SK-N-SH treated with all-trans-retinoic acid at 6 μM for 48 hours (cell line): ENCODE data around the gene FSTL1.

Experiments
- ATAC-seq: fragments of 200-7000 bp; cut with Tn5 transposase; 3 replicates; pipeline ENCODE4 v1.9.1; 2020; ENCODE audit warnings: mild to moderate bottlenecking, moderate library complexity
- ARNTL ChIP-seq: fragments of 450-650 bp; formaldehyde crosslinking; IDR thresholded peaks from 2 replicates; pipeline ENCODE4 v1.5.0; 2020; ENCODE audit warnings: low read depth, mild to moderate bottlenecking, moderate library complexity, borderline replicate concordance
- BACH2 ChIP-seq: fragments of 250-450 bp; sonication (Bioruptor Pico); IDR thresholded peaks from 2 replicates; pipeline ENCODE4 v1.9.0; 2021; ENCODE audit warnings: mild to moderate bottlenecking, borderline replicate concordance
- ESRRG ChIP-seq: fragments of 250-450 bp; sonication (Bioruptor Pico); IDR thresholded peaks from 2 replicates; pipeline ENCODE4 v1.6.1; 2021; ENCODE audit warnings: mild to moderate bottlenecking
- ISL1 ChIP-seq: fragments of 250-450 bp; sonication (Bioruptor Pico); IDR thresholded peaks from 2 replicates; pipeline ENCODE4 v2.1.2; 2022; ENCODE audit warnings: mild to moderate bottlenecking, moderate library complexity
- OSR1 ChIP-seq: fragments of 250-450 bp; sonication (Bioruptor Pico); IDR thresholded peaks from 2 replicates; pipeline ENCODE4 v1.8.0; 2022; ENCODE audit warnings: moderate library complexity, mild to moderate bottlenecking, inconsistent platforms
- PPARA ChIP-seq: fragments of 250-450 bp; sonication (Bioruptor Pico); IDR thresholded peaks from 2 replicates; pipeline ENCODE4 v1.5.0; 2020; ENCODE audit warnings: mild to moderate bottlenecking, borderline replicate concordance
- SNAI2 ChIP-seq: fragments of 250-450 bp; sonication (Bioruptor Pico); IDR thresholded peaks from 2 replicates; pipeline ENCODE4 v1.5.0; 2020; ENCODE audit warnings: mild to moderate bottlenecking, moderate library complexity
- TCF4 ChIP-seq: fragments of 250-450 bp; sonication (Bioruptor Pico); IDR thresholded peaks from 2 replicates; pipeline ENCODE4 v1.8.0; 2021; ENCODE audit warnings: mild to moderate bottlenecking, moderate library complexity, borderline replicate concordance
- TOX ChIP-seq: fragments of 250-450 bp; sonication (Bioruptor Pico); IDR thresholded peaks from 2 replicates; pipeline ENCODE4 v1.8.0; 2021; ENCODE audit warnings: mild to moderate bottlenecking, moderate library complexity, borderline replicate concordance
- ZC3H10 ChIP-seq: fragments of 250-450 bp; sonication (Bioruptor Pico); IDR thresholded peaks from 2 replicates; pipeline ENCODE4 v1.5.1; 2021; ENCODE audit warnings: mild to moderate bottlenecking, moderate library complexity
- ZFP3 ChIP-seq: fragments of 250-450 bp; sonication (Bioruptor Pico); IDR thresholded peaks from 2 replicates; pipeline ENCODE4 v1.5.0; 2020; ENCODE audit warnings: mild to moderate bottlenecking, moderate library complexity
- ZFP30 ChIP-seq: fragments of 450-650 bp; formaldehyde crosslinking; IDR thresholded peaks from 2 replicates; pipeline ENCODE4 v1.5.0; 2022; ENCODE audit warnings: mild to moderate bottlenecking, moderate library complexity
- ZNF565 ChIP-seq: fragments of 450-650 bp; formaldehyde crosslinking; conservative IDR thresholded peaks from 2 replicates; pipeline ENCODE4 v1.5.0; 2020; ENCODE audit warnings: low read depth, mild to moderate bottlenecking, moderate library complexity
- ZNF70 ChIP-seq: fragments of 450-650 bp; formaldehyde crosslinking; IDR thresholded peaks from 2 replicates; pipeline ENCODE4 v1.5.0; 2020; ENCODE audit warnings: mild to moderate bottlenecking, moderate library complexity
- TF ChIP-seq, protein P1 (sequence below): fragments of 250-450 bp; sonication (Bioruptor Pico); IDR thresholded peaks from 2 replicates; pipeline ENCODE4 v1.5.1; 2021; ENCODE audit warnings: mild to moderate bottlenecking, moderate library complexity
- TF ChIP-seq, protein P2 (sequence below): fragments of 250-450 bp; sonication (Bioruptor Pico); IDR thresholded peaks from 2 replicates; pipeline ENCODE4 v1.8.0; 2020; ENCODE audit warnings: mild to moderate bottlenecking, moderate library complexity, borderline replicate concordance
- TF ChIP-seq, protein P3 (sequence below): fragments of 250-450 bp; sonication (Bioruptor Pico); IDR thresholded peaks from 2 replicates; pipeline ENCODE4 v1.5.1; 2020; ENCODE audit warnings: low read depth, mild to moderate bottlenecking, moderate library complexity
- TF ChIP-seq, protein P4 (sequence below): fragments of 250-450 bp; sonication (Bioruptor Pico); IDR thresholded peaks from 2 replicates; pipeline ENCODE4 v1.8.0; 2021; ENCODE audit warnings: low read depth, mild to moderate bottlenecking, moderate library complexity, borderline replicate concordance
- TF ChIP-seq, protein P5 (sequence below): fragments of 250-450 bp; sonication (Bioruptor Pico); IDR thresholded peaks from 2 replicates; pipeline ENCODE4 v1.5.0; 2020; ENCODE audit warnings: mild to moderate bottlenecking, moderate library complexity

FSTL1 gene

DNA sequence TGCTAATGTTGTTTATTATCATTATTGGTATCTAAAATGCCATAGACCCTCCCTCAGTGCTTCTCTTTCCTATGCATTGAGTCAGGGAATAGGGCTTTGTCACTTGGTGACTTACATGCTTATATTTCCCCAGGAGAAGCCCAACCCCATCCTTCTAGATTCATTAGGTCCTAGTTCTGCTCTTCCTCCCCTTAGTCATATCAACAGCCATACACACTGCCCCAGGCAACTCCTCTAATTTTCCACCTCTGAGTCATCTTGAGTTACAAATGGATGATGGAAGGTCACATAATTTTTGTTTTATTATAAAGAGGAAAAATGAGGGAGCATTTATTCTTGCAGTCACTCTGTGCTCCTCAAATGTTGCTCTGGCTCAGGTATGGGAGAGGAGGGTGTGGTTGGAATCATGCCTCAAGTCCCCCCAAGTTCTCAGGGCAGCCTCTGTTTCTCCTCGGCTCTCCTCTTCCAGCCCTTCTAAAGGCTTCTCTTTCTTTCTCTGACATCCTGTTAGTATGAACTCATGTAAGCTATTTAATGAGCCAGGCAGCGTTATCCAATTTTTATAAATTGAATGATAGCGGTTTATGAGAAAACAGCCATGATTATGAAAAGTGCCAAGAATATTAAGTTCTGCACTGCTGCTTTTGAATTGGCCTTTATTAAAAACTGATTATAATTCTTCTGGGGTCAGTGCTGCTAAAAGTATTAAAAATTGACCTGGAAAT lies 45.6 kb upstream of the FSTL1 start (continued):
- TF ChIP-seq, protein P1, sequence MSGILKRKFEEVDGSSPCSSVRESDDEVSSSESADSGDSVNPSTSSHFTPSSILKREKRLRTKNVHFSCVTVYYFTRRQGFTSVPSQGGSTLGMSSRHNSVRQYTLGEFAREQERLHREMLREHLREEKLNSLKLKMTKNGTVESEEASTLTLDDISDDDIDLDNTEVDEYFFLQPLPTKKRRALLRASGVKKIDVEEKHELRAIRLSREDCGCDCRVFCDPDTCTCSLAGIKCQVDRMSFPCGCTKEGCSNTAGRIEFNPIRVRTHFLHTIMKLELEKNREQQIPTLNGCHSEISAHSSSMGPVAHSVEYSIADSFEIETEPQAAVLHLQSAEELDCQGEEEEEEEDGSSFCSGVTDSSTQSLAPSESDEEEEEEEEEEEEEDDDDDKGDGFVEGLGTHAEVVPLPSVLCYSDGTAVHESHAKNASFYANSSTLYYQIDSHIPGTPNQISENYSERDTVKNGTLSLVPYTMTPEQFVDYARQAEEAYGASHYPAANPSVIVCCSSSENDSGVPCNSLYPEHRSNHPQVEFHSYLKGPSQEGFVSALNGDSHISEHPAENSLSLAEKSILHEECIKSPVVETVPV (CRISPR knock-in tag): no peak
- TF ChIP-seq, all 23 proteins: peak for 0

DNA sequence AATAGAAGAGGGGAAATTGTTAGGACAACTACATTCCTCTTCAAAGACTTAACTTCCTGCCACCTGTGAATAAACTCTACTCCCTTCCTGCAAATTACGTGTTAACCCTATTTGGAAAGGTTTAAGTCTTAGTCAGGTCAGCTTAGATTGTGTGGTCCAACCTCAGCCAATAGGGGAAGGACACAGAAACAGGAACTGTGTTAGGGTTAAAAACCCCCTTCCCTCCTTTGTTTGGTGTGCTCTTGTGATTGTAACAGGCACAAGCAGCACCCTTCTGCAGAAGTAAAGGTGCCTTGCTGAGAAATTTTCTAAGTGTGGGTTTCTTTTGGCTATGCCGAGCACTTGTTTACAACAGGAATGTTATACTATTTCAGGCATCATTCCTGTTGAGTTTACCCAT lies 45.0 kb upstream of the FSTL1 start:
- ATAC-seq: no peak
- no peak for TF ChIP-seq ZC3H10 (CRISPR knock-in tag)
- TF ChIP-seq TCF4 (CRISPR knock-in tag): no peak
- no peak for TF ChIP-seq BACH2
- no peak for TF ChIP-seq OSR1 (CRISPR knock-in tag)
- TF ChIP-seq, protein P2, sequence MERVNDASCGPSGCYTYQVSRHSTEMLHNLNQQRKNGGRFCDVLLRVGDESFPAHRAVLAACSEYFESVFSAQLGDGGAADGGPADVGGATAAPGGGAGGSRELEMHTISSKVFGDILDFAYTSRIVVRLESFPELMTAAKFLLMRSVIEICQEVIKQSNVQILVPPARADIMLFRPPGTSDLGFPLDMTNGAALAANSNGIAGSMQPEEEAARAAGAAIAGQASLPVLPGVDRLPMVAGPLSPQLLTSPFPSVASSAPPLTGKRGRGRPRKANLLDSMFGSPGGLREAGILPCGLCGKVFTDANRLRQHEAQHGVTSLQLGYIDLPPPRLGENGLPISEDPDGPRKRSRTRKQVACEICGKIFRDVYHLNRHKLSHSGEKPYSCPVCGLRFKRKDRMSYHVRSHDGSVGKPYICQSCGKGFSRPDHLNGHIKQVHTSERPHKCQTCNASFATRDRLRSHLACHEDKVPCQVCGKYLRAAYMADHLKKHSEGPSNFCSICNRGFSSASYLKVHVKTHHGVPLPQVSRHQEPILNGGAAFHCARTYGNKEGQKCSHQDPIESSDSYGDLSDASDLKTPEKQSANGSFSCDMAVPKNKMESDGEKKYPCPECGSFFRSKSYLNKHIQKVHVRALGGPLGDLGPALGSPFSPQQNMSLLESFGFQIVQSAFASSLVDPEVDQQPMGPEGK (CRISPR knock-in tag): no peak
- TF ChIP-seq ARNTL (CRISPR knock-in tag): no peak
- TF ChIP-seq, protein P3, sequence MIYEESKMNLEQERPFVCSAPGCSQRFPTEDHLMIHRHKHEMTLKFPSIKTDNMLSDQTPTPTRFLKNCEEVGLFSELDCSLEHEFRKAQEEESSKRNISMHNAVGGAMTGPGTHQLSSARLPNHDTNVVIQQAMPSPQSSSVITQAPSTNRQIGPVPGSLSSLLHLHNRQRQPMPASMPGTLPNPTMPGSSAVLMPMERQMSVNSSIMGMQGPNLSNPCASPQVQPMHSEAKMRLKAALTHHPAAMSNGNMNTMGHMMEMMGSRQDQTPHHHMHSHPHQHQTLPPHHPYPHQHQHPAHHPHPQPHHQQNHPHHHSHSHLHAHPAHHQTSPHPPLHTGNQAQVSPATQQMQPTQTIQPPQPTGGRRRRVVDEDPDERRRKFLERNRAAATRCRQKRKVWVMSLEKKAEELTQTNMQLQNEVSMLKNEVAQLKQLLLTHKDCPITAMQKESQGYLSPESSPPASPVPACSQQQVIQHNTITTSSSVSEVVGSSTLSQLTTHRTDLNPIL: no peak
- no peak for TF ChIP-seq TOX
- no peak for TF ChIP-seq ZFP30
- TF ChIP-seq, protein P1 (CRISPR knock-in tag): no peak
- TF ChIP-seq SNAI2 (CRISPR knock-in tag): no peak
- TF ChIP-seq ZNF565: no peak

DNA sequence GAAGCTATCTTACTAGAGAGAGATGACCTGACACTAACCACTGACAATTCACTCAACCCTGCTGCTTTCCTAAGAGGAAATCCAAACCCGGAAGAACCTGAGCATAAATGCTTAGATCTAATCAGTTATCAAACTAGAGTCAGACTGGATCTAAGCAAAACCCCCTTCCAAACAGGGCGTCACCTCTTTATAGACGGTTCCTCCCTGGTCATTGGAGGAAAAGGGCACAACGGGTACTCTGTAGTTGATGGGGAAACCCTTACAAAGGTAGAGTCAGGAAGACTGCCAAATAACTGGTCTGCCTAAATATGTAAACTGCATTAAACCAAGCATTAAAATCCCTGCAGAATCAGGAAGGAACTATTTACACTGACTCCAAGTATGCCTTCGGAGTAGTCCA lies 41.3 kb upstream of the FSTL1 start:
- ATAC-seq: no peak
- TF ChIP-seq ZNF565 (no peak), ISL1 (CRISPR knock-in tag) (no peak), PPARA (CRISPR knock-in tag) (no peak), BACH2 (no peak), ZNF70 (CRISPR knock-in tag) (no peak), ESRRG (CRISPR knock-in tag) (no peak), ARNTL (CRISPR knock-in tag) (no peak), OSR1 (CRISPR knock-in tag) (no peak), ZC3H10 (CRISPR knock-in tag) (no peak), ZFP3 (no peak)
- TF ChIP-seq, protein P3: no peak
- TF ChIP-seq, protein P4, sequence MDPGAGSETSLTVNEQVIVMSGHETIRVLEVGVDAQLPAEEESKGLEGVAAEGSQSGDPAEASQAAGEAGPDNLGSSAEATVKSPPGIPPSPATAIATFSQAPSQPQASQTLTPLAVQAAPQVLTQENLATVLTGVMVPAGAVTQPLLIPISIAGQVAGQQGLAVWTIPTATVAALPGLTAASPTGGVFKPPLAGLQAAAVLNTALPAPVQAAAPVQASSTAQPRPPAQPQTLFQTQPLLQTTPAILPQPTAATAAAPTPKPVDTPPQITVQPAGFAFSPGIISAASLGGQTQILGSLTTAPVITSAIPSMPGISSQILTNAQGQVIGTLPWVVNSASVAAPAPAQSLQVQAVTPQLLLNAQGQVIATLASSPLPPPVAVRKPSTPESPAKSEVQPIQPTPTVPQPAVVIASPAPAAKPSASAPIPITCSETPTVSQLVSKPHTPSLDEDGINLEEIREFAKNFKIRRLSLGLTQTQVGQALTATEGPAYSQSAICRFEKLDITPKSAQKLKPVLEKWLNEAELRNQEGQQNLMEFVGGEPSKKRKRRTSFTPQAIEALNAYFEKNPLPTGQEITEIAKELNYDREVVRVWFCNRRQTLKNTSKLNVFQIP (CRISPR knock-in tag): no peak
- TF ChIP-seq, protein P2 (CRISPR knock-in tag): no peak
- TF ChIP-seq, protein P5, sequence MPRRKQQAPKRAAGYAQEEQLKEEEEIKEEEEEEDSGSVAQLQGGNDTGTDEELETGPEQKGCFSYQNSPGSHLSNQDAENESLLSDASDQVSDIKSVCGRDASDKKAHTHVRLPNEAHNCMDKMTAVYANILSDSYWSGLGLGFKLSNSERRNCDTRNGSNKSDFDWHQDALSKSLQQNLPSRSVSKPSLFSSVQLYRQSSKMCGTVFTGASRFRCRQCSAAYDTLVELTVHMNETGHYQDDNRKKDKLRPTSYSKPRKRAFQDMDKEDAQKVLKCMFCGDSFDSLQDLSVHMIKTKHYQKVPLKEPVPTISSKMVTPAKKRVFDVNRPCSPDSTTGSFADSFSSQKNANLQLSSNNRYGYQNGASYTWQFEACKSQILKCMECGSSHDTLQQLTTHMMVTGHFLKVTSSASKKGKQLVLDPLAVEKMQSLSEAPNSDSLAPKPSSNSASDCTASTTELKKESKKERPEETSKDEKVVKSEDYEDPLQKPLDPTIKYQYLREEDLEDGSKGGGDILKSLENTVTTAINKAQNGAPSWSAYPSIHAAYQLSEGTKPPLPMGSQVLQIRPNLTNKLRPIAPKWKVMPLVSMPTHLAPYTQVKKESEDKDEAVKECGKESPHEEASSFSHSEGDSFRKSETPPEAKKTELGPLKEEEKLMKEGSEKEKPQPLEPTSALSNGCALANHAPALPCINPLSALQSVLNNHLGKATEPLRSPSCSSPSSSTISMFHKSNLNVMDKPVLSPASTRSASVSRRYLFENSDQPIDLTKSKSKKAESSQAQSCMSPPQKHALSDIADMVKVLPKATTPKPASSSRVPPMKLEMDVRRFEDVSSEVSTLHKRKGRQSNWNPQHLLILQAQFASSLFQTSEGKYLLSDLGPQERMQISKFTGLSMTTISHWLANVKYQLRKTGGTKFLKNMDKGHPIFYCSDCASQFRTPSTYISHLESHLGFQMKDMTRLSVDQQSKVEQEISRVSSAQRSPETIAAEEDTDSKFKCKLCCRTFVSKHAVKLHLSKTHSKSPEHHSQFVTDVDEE: no peak
- TF ChIP-seq, all 23 proteins: peak for 0
